GM18873 (cell line): ENCODE data around the gene CTXN2.
A peak's percentile ranks its signal among the peaks of the same experiment; 100 is the strongest.

Experiments
- ATAC-seq: cut with Tn5 transposase; IDR thresholded peaks from one replicate; pipeline ENCODE4 v1.9.1; 2021; ENCODE audit warnings: mild to moderate bottlenecking, moderate library complexity, moderate number of reproducible peaks; ENCODE audit not compliant: unreplicated experiment, low FRiP score

CTXN2 gene

GRCh38 chr15:48191574-48192225 is at the start of gene CTXN2:
Gene CTXN2, plus strand, starts transcription at chr15:48191665. Its CDS starts 9,636 bp downstream, at chr15:48201301.
- ATAC-seq: no peak

- ATAC-seq: no peak
These were observed 47.6 kb upstream of the CTXN2 start for GRCh38 chr15:48143856-48144255.

- no peak for ATAC-seq
These were observed 46.6 kb upstream of the CTXN2 start for GRCh38 chr15:48144889-48145288.

GRCh38 chr15:48145923-48146322 is 45.5 kb upstream of the CTXN2 start:
- no peak for ATAC-seq

GRCh38 chr15:48147358-48147757 is 44.1 kb upstream of the CTXN2 start:
- no peak for ATAC-seq

- no peak for ATAC-seq
These were observed 41.6 kb upstream of the CTXN2 start for GRCh38 chr15:48149858-48150257.

GRCh38 chr15:48153526-48153925 is 37.9 kb upstream of the CTXN2 start:
- no peak for ATAC-seq

GRCh38 chr15:48168616-48169015 is 22.8 kb upstream of the CTXN2 start:
- no peak for ATAC-seq

GRCh38 chr15:48170981-48171380 is 20.5 kb upstream of the CTXN2 start:
- no peak for ATAC-seq

GRCh38 chr15:48175126-48175525 is 16.3 kb upstream of the CTXN2 start:
- ATAC-seq: no peak

- no peak for ATAC-seq
These were observed 15.4 kb upstream of the CTXN2 start for GRCh38 chr15:48176112-48176511.

- ATAC-seq: no peak
These were observed 14.5 kb upstream of the CTXN2 start for GRCh38 chr15:48176957-48177356.

- peak; percentile 48 for ATAC-seq
These were observed 14.1 kb upstream of the CTXN2 start for GRCh38 chr15:48177383-48177765.

- peak; percentile 60 for ATAC-seq
These were observed 13.5 kb upstream of the CTXN2 start, which contains the start of gene MYEF2 for GRCh38 chr15:48177766-48178647. Gene MYEF2, minus strand, starts transcription at chr15:48178295. Its CDS starts 58 bp downstream, at chr15:48178237.

- ATAC-seq: no peak
These were observed 12.9 kb upstream of the CTXN2 start for GRCh38 chr15:48178648-48178931.

GRCh38 chr15:48182749-48183148 is 8.7 kb upstream of the CTXN2 start:
- no peak for ATAC-seq

- ATAC-seq: no peak
These were observed 5.9 kb upstream of the CTXN2 start for GRCh38 chr15:48185529-48185928.

- no peak for ATAC-seq
These were observed 5.2 kb upstream of the CTXN2 start for GRCh38 chr15:48186271-48186670.

GRCh38 chr15:48190932-48191573 is 412 bp upstream of the CTXN2 start:
- ATAC-seq: no peak

- ATAC-seq: no peak
These were observed 10.6 kb downstream of the CTXN2 start for GRCh38 chr15:48202068-48202467.

- no peak for ATAC-seq
These were observed 14.5 kb downstream of the CTXN2 start, which contains the start of gene SLC12A1 for GRCh38 chr15:48205981-48206380. Gene SLC12A1, plus strand, starts transcription at chr15:48206302. Its CDS starts 1,418 bp downstream, at chr15:48207720.
